HL-60 (cell line): ENCODE measurements around the gene SYNJ2.

Experiments
- DNase-seq, 2 experiments: peaks; one replicate each; pipeline ENCODE4 v3.0.0-alpha.2; 2010 to 2020; ENCODE audit warnings: low read depth in 1 of 2, low spot score in 1 of 2
- H3K27ac ChIP-seq: fragments of 250-450 bp; sonication (Bioruptor Pico); replicated peaks from 2 replicates; pipeline ENCODE4 v1.5.1; 2020; ENCODE audit warnings: mild to moderate bottlenecking, moderate library complexity
- H3K27me3 ChIP-seq: fragments of 250-450 bp; sonication (Bioruptor Pico); 2 replicates; pipeline ENCODE4 v1.5.1; 2021; ENCODE audit warnings: mild to moderate bottlenecking, moderate library complexity; ENCODE audit not compliant: insufficient read depth, poor library complexity, severe bottlenecking
- H3K4me3 ChIP-seq: replicated peaks from 2 replicates; pipeline ENCODE4 v1.5.1; 2011; ENCODE audit warnings: mild to moderate bottlenecking, control low read depth, low read length; ENCODE audit not compliant: insufficient read depth
- CTCF ChIP-seq: IDR thresholded peaks from one replicate; pipeline ENCODE4 v1.5.1; 2011; ENCODE audit warnings: low read length, control low read depth, inconsistent platforms; ENCODE audit not compliant: insufficient read depth
- GABPA ChIP-seq: IDR thresholded peaks from 2 replicates; pipeline ENCODE4 v1.6.1; 2012; ENCODE audit warnings: low read depth
- POLR2AphosphoS5 ChIP-seq: IDR thresholded peaks from 2 replicates; pipeline ENCODE4 v1.6.1; 2012; ENCODE audit warnings: low read depth
- REST ChIP-seq: IDR thresholded peaks from 2 replicates; pipeline ENCODE4 v1.6.1; 2012; ENCODE audit warnings: low read depth; ENCODE audit not compliant: insufficient replicate concordance
- SPI1 ChIP-seq: IDR thresholded peaks from 2 replicates; pipeline ENCODE4 v1.6.1; 2012; ENCODE audit warnings: low read depth, mild to moderate bottlenecking, borderline replicate concordance

Gene SYNJ2

GRCh38 chr6:158028876-158029275, 47.2 kb downstream of the SYNJ2 start:
- TF ChIP-seq POLR2AphosphoS5, result no peak
- TF ChIP-seq REST, result no peak
- TF ChIP-seq GABPA, result no peak
- no peak for TF ChIP-seq SPI1
- TF ChIP-seq CTCF, result no peak
- no peak for DNase-seq
- H3K4me3 ChIP-seq, result no peak overlapping the region
- H3K27ac ChIP-seq, result no peak overlapping the region
- no peaks in the 10 kb centered on the region for H3K27me3 ChIP-seq

GRCh38 chr6:158029668-158030230, 48.1 kb downstream of the SYNJ2 start:
- Histone ChIP-seq H3K27me3 (no peaks in the 10 kb centered on the region), H3K4me3 (no peak overlapping the region), H3K27ac (no peak overlapping the region)
- DNase-seq, result no peak
- TF ChIP-seq SPI1, result no peak
- TF ChIP-seq POLR2AphosphoS5, result no peak
- no peak for TF ChIP-seq CTCF
- no peak for TF ChIP-seq GABPA
- no peak for TF ChIP-seq REST

GRCh38 chr6:158030380-158031300, 49.0 kb downstream of the SYNJ2 start:
- no peak for TF ChIP-seq REST
- TF ChIP-seq SPI1, result no peak
- TF ChIP-seq POLR2AphosphoS5, result no peak
- no peak for TF ChIP-seq CTCF
- no peak for TF ChIP-seq GABPA
- Histone ChIP-seq H3K27me3 (no peaks in the 10 kb centered on the region), H3K4me3 (no peak overlapping the region), H3K27ac (no peak overlapping the region)
- no peak for DNase-seq
